Right lung (tissue), 5 donors: ENCODE data around the gene OSBPL1A. TPM values are rescaled to one million over a fixed set of nuclear protein-coding genes. Genes with fewer than 3 reads are reported as not detected.

Source experiments
- DNase-seq, 2 donors: peaks; one replicate each; pipeline ENCODE4 v3.0.0-alpha.2; 2013
- polyA plus RNA-seq, 5 donors: library from polyadenylated mRNA; unstranded; fragments of 120-200 nt; gene quantifications; one replicate each; pipeline versions ENCODE4 v1.2.1 to v1.2.3, GENCODE V29; 2013; ENCODE audit warnings: inconsistent platforms in 1 of 5, low replicate concordance in 1 of 5; ENCODE audit not compliant: insufficient read length in 5 of 5, insufficient read depth in 1 of 5

OSBPL1A gene
- polyA plus RNA-seq, 5 donors = 48.6 to 62.6 (median 60.8) TPM

GRCh38 chr18:24228667-24229041, 169.0 kb downstream of the OSBPL1A start:
- DNase-seq = no peak

- no peak for DNase-seq
Measured at GRCh38 chr18:24227977-24228666, 169.5 kb downstream of the OSBPL1A start.

- no peak for DNase-seq
Measured at GRCh38 chr18:24220318-24220688, 177.3 kb downstream of the OSBPL1A start.

- DNase-seq = no peak
Measured at GRCh38 chr18:24219561-24220317, 177.9 kb downstream of the OSBPL1A start.

GRCh38 chr18:24214913-24215312, 182.7 kb downstream of the OSBPL1A start:
- DNase-seq = peak in 1 of 2 donors; percentile 8

GRCh38 chr18:24214144-24214543, 183.5 kb downstream of the OSBPL1A start:
- no peak for DNase-seq

GRCh38 chr18:24212939-24213338, 184.7 kb downstream of the OSBPL1A start:
- DNase-seq = no peak

GRCh38 chr18:24209558-24209957, 188.1 kb downstream of the OSBPL1A start:
- DNase-seq = no peak

- DNase-seq = no peak
Measured at GRCh38 chr18:24208270-24209035, 189.2 kb downstream of the OSBPL1A start.

- DNase-seq = no peak
Measured at GRCh38 chr18:24204904-24205303, 192.7 kb downstream of the OSBPL1A start.

- DNase-seq = no peak
Measured at GRCh38 chr18:24201699-24202687, 195.6 kb downstream of the OSBPL1A start.

GRCh38 chr18:24200494-24201290, 196.9 kb downstream of the OSBPL1A start:
- no peak for DNase-seq

GRCh38 chr18:24199372-24199962, 198.2 kb downstream of the OSBPL1A start:
- DNase-seq = no peak

GRCh38 chr18:24198461-24198860, 199.2 kb downstream of the OSBPL1A start:
- no peak for DNase-seq

GRCh38 chr18:24197412-24197811, 200.2 kb downstream of the OSBPL1A start:
- no peak for DNase-seq

GRCh38 chr18:24196764-24197163, 200.9 kb downstream of the OSBPL1A start:
- DNase-seq = no peak

GRCh38 chr18:24195296-24196053, 202.1 kb downstream of the OSBPL1A start:
- no peak for DNase-seq

GRCh38 chr18:24190590-24190989, 207.0 kb downstream of the OSBPL1A start:
- DNase-seq = no peak

GRCh38 chr18:24189664-24190346, 207.8 kb downstream of the OSBPL1A start:
- DNase-seq = no peak
